RCC 7860 (cell line): ENCODE results near the gene PNLIPRP3.

ENCODE experiments used
- DNase-seq: peaks from one replicate; pipeline ENCODE4 v3.0.0-alpha.2; 2015; ENCODE audit warnings: low spot score
- FAIRE-seq: peaks from 2 replicates; lab custom pipeline; 2012; peaks lifted over from hg19 to GRCh38; lab: Jason Lieb, UNC

The PNLIPRP3 gene

GRCh38 chr10:116444527-116445142 lies 17.0 kb downstream of the PNLIPRP3 start:
- FAIRE-seq (peak; percentile 36), DNase-seq (peak; percentile 27)

GRCh38 chr10:116450861-116451260 lies 23.2 kb downstream of the PNLIPRP3 start:
- FAIRE-seq (no peak), DNase-seq (no peak)

- DNase-seq (no peak), FAIRE-seq (no peak)
Measured at GRCh38 chr10:116451711-116452337, 24.2 kb downstream of the PNLIPRP3 start.

DNA sequence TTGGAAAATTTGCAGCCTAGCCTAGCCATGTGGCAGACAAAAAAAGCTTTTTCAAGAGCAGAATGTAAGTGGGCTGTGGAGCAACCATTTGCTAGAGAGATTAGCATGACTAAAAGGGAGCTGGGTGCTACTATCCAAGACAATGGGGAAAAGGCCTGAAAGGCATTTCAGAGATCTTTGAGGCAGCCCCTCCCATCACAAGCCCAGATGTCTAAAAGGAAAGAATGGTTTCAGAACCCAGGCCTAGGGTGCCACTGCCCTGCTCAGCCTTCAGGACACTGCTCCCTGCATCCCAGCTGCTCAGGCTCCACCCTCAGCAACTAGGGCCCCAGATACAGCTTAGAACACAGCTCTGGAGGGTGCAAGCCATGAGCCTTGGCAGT lies 24.7 kb downstream of the PNLIPRP3 start:
- no peak for FAIRE-seq
- no peak for DNase-seq

- FAIRE-seq: no peak
Measured at GRCh38 chr10:116457488-116457887, 29.8 kb downstream of the PNLIPRP3 start.

DNA sequence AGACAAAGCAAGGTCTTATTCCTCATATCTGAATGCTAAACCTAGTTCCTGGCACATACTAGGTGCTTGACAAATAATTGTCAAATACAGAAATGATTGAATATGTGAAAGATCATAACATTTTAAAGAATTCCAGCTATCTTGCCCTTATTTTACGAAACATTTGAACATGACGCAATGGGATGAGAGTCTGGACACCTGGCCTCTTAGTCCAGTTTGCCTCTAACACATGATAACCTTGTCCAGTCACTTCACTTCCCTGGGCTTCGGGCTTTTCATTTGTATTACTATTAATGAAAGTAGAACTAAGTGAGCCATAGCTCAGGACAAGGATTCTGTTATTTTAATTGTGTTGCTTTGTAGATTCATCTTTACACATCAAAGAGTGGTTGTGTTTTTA lies 32.6 kb downstream of the PNLIPRP3 start:
- no peak for FAIRE-seq
- no peak for DNase-seq

More at GRCh38 chr10:116457488-116457887, 29.8 kb downstream of the PNLIPRP3 start:
- no peak for DNase-seq

GRCh38 chr10:116461680-116462079 lies 34.0 kb downstream of the PNLIPRP3 start:
- FAIRE-seq (no peak), DNase-seq (no peak)

DNA sequence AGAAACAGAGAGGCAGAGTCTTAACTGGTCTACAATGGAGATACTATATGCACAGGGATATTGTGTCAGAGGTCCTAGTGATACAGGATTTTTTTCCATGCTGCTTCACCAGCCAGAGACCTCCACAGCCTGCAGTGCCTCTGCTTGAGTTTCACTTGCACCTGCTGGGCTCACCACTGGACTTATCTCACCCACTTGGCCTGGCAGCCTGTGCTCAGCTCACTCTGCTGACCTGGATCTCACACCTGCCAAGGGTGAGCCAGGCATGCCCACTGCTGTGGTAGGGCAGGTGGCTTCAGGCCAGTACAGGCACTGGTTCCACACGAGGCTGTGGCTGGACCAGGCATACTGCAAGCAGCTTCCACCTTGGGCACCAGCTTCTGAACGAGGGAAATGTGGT lies 36.6 kb downstream of the PNLIPRP3 start:
- DNase-seq: no peak
- no peak for FAIRE-seq

GRCh38 chr10:116465546-116465945 lies 37.9 kb downstream of the PNLIPRP3 start:
- DNase-seq: no peak
- FAIRE-seq: no peak

GRCh38 chr10:116466715-116467422 lies 39.2 kb downstream of the PNLIPRP3 start:
- DNase-seq (no peak), FAIRE-seq (no peak)

DNA sequence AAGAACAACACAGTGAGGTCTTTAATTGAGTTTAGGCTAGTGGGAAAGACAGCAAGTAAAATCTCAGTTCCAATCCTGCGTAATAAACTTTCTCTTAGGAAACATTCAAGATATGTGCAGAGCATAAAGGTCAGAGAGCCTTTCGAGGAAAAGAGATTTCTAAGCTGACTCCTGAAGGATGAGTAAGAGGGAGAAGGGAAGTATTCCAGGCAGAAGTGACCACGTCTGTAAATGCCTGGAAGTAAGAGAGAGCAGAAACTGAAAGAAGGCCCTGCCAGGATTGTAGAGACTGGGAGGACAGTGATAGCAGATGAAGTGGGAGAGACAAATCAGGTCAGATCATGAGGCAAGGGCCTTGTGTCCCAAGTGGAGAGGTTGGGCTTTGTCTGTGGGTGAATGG lies 41.8 kb downstream of the PNLIPRP3 start:
- no peak for DNase-seq
- no peak for FAIRE-seq

DNA sequence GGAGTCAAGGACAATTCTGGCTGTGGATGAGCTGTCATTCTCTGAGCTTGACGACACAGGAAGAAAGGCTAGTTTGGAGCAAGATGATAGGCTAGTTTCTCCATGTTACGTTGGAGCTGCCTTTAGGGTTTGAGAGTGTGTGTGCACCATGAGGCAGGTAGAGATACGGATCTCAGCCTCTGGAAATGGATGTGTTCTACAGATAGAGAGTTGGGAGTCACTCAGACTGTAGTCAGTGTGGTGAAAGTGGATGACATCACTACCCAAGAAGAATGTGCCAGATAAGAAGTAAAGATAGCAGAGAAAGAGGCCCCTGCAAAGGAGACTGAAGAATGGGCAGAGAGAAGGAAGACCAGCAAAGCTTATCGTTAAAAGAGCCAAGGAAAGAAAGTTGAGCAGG lies 42.4 kb downstream of the PNLIPRP3 start:
- DNase-seq (peak; percentile 22), FAIRE-seq (no peak)

- peak; percentile 32 for DNase-seq
- peak; percentile 69 for FAIRE-seq
Measured at GRCh38 chr10:116470768-116471415, 43.2 kb downstream of the PNLIPRP3 start.

DNA sequence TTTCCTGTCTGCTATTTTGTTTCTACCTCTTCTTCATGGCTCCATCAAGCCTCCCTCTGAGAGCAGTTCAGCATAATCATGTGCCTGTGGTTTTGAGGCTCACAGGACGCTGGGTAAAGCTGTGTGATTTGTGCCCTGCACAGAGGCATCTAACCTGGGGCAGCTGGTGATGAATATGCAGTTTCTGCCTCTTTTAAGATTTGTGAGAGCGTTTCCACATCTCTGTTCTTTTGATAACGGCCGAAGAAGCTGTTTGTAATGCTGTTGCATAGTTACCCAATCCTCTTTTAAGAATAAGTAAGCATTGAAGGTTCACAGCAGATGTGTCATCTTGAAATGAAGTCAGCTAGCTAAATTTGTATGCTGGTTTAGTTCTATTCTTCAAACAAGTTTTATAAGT lies 45.2 kb downstream of the PNLIPRP3 start:
- DNase-seq: no peak
- no peak for FAIRE-seq

- DNase-seq: no peak
- no peak for FAIRE-seq
Measured at GRCh38 chr10:116475866-116476265, 48.2 kb downstream of the PNLIPRP3 start.

DNA sequence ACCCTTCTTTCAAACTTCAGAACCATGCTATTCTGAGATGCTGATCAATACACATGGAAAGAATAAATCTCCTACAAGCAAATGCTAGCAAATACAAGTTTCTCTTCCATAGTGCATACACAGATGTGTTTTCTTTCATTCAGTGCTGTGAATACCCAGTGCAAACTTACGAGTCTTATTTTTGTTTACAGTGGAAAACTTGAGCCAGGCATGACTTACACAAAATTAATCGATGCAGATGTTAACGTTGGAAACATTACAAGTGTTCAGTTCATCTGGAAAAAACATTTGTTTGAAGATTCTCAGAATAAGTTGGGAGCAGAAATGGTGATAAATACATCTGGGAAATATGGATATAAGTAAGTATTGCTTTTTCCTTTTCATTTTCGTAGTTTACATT lies 48.8 kb downstream of the PNLIPRP3 start:
- FAIRE-seq (no peak), DNase-seq (no peak)

- FAIRE-seq (no peak), DNase-seq (no peak)
Measured at GRCh38 chr10:116477986-116478664, 50.5 kb downstream of the PNLIPRP3 start.

GRCh38 chr10:116486770-116487448 lies 59.3 kb downstream of the PNLIPRP3 start:
- DNase-seq: no peak
- no peak for FAIRE-seq

GRCh38 chr10:116487522-116488430 lies 60.1 kb downstream of the PNLIPRP3 start:
- no peak for DNase-seq
- no peak for FAIRE-seq

DNA sequence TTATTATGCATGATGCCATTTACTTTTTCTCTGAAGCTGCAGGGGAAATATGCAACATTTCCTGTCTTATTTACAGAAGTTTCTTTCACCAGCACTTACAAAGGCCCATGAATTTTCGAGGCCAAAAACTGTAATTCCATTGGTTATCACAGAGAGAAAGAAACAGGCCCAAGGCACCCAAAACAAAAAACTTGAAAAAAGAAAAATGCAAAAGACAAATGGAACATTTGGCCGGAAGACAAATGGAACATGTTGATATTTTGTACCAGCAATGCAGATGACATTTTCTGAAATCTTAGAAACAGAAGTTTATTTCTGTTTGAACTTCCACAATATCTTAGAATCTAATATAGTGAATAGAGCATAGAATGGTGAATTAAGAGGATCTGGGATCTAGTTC lies 61.8 kb downstream of the PNLIPRP3 start:
- no peak for DNase-seq
- FAIRE-seq: no peak
